ENCODE measurements around the gene SRRM5. TPM values are rescaled to one million over a fixed set of nuclear protein-coding genes. Genes with fewer than 3 reads are reported as not detected.
A peak's percentile ranks its signal among the peaks of the same experiment; 100 is the strongest.

SRRM5 gene, protein sequence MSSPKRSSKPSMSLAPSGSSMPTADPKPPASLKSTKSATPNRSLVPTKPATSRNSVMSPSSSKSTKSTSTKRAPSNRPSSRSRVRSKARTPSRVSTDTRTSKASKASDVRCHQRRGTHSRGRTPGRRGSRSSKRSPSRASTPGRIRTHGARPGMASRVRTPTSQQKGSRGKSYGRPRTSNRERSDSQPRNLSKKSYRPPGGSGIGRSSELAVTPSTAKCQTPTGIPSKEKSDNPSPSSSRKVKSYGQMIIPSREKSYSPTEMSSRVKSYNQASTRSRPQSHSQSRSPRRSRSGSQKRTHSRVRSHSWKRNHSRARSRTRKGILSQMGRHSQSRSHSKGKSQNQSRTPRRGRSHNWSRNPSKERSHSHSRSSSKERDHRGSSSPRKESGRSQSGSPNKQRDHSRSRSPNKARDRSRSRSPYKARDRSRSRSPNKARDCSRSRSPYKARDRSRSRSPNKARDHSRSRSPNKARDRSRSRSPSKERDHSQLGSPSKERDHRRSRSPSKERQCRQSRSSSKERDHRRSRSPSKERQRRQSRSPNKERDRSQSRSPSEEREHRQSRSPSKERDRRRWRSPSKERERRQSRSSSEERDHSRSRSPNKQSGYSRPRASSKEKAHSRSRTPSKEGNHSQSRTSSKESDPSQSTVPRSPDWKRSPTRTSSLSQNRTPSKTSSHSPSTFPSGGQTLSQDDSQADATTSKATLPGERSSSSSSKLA
- 0.30 TPM for total RNA-seq
- long read RNA-seq, partial matches to known transcripts: 0 of 1 reads
- long read RNA-seq, other reads (novel, unspliced or antisense): 1 of 1 reads

DNA sequence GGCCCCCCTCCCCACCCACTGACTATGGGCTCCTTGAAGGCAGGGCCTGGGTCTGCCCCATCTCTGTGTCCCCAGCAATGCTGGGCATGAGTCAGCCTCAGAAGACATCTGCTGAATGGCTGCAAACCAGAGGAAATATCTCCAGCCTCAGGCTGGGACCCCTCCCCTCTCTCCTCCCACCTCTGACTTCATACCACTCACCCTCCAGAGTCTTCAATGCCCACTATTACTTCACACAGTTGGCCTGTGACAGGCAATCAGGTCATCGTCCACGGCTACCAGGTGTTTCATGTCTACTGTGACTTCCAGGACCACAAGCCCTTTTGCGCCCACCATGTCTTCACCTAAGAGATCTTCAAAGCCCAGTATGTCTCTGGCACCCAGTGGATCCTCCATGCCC lies at the start of gene SRRM5:
TSS of gene SRRM5 (plus strand) at position 301 of the 400 bp plus-strand sequence. CDS start at position 335, 34 bp downstream.
- Histone ChIP-seq H3K27me3 (ENCODE audit: low read depth) (no peaks in the 10 kb centered on the region), H3K27ac (replicated peaks) (no peak within 1 kb of the TSS)

GRCh38 chr19:43562226-43562697 lies 49.6 kb upstream of the SRRM5 start:
- Histone ChIP-seq H3K4me1 (peaks cover 18% of the 10 kb centered on the region), H3K27me3 (ENCODE audit: low read depth) (no peaks in the 10 kb centered on the region), H3K4me3 (no peak overlapping the region), H3K9me3 (replicated peaks) (no peaks in the 10 kb centered on the region), H3K36me3 (peaks cover 26% of the 10 kb centered on the region), H3K27ac (replicated peaks) (peak overlapping the region; percentile 76)
- intact Hi-C loops (cut with micrococcal nuclease): no loop called here
- DNase-seq: no peak
- TF ChIP-seq CTCF (IDR thresholded peaks at IDR 0.05; ENCODE audit: borderline replicate concordance): no peak

More for the DNA sequence above, at the start of gene SRRM5:
- H3K9me3 ChIP-seq (replicated peaks): no peaks in the 10 kb centered on the region
- no peaks in the 10 kb centered on the region for H3K4me1 ChIP-seq
- intact Hi-C loops (cut with micrococcal nuclease): no loop called here
- H3K36me3 ChIP-seq: peaks cover 39% of the 10 kb centered on the region
- no peak for DNase-seq
- H3K4me3 ChIP-seq: no peak within 1 kb of the TSS
- TF ChIP-seq CTCF (IDR thresholded peaks at IDR 0.05; ENCODE audit: borderline replicate concordance): no peak

GRCh38 chr19:43562698-43563241 lies 49.1 kb upstream of the SRRM5 start:
- no peak overlapping the region for H3K4me3 ChIP-seq
- H3K27me3 ChIP-seq (ENCODE audit: low read depth): no peaks in the 10 kb centered on the region
- TF ChIP-seq CTCF (IDR thresholded peaks at IDR 0.05; ENCODE audit: borderline replicate concordance): no peak
- no peaks in the 10 kb centered on the region for H3K9me3 ChIP-seq (replicated peaks)
- H3K36me3 ChIP-seq: peaks cover 25% of the 10 kb centered on the region
- peak overlapping the region; percentile 76 for H3K27ac ChIP-seq (replicated peaks)
- DNase-seq: peak; percentile 83
- peaks cover 18% of the 10 kb centered on the region for H3K4me1 ChIP-seq
- intact Hi-C loops (cut with micrococcal nuclease): no loop called here

DNA sequence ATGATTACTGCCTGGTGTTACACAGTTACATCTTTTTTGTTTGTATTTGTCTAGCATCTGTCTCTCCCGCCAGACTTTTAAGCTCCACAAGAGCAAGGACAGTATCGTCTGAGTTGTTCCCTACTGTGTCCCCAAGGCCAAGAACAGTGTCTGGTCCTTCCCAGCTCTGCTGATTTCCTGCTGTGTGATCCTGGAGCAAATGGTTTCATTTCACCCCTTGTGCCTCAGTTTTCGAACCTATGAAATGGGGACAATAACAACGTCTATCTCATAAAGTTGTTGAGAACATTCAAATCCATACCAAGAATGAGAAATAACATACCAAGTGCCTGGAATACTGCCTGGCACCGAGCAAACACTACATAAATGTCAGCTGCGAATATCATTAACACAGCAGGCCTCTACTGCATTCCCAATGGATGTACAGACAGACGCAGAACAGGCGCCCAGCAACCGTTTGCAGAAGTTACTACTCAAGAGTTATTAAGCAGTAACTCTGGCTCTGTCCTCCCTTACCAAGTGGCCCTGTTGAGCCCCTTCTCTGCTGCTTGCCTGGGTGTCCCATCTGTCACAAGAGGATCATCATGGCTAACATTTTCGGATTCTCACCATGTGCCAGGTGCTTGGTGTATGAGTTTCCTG lies 48.0 kb upstream of the SRRM5 start:
- Histone ChIP-seq H3K36me3 (peaks cover 16% of the 10 kb centered on the region), H3K27me3 (ENCODE audit: low read depth) (no peaks in the 10 kb centered on the region), H3K9me3 (replicated peaks) (no peaks in the 10 kb centered on the region), H3K4me1 (peaks cover 18% of the 10 kb centered on the region), H3K4me3 (no peak overlapping the region), H3K27ac (replicated peaks) (no peak overlapping the region)
- intact Hi-C loops (cut with micrococcal nuclease): no loop called here
- no peak for DNase-seq
- no peak for TF ChIP-seq CTCF (IDR thresholded peaks at IDR 0.05; ENCODE audit: borderline replicate concordance)

- no peak overlapping the region for H3K27ac ChIP-seq (replicated peaks)
- intact Hi-C loops (cut with micrococcal nuclease): no loop called here
- TF ChIP-seq CTCF (IDR thresholded peaks at IDR 0.05; ENCODE audit: borderline replicate concordance): no peak
- H3K36me3 ChIP-seq: peaks cover 14% of the 10 kb centered on the region
- H3K4me1 ChIP-seq: peaks cover 18% of the 10 kb centered on the region
- H3K4me3 ChIP-seq: no peak overlapping the region
- DNase-seq: no peak
- H3K27me3 ChIP-seq (ENCODE audit: low read depth): no peaks in the 10 kb centered on the region
- no peaks in the 10 kb centered on the region for H3K9me3 ChIP-seq (replicated peaks)
Observed at GRCh38 chr19:43564800-43565199, 47.1 kb upstream of the SRRM5 start.
